ENCODE data around the gene GPR153.

- TF ChIP-seq POLR2A (IDR thresholded peaks at IDR 0.05) (no peak), CTCF (IDR thresholded peaks at IDR 0.05) (no peak)
Measured at GRCh38 chr1:6274102-6274501, 13.2 kb upstream of the GPR153 start.
